GM19438 (cell line): ENCODE results near the gene HNRNPL.
A peak's percentile ranks its signal among the peaks of the same experiment; 100 is the strongest.
"Not testable (repeated sequence)": the region's sequence is repeated elsewhere in the genome, so short reads cannot be mapped to it uniquely, and the experiment has no call there.

Source experiments
- ATAC-seq: cut with Tn5 transposase; IDR thresholded peaks from one replicate; pipeline ENCODE4 v1.9.1; 2021; ENCODE audit warnings: low read depth; ENCODE audit not compliant: unreplicated experiment

Gene HNRNPL

DNA sequence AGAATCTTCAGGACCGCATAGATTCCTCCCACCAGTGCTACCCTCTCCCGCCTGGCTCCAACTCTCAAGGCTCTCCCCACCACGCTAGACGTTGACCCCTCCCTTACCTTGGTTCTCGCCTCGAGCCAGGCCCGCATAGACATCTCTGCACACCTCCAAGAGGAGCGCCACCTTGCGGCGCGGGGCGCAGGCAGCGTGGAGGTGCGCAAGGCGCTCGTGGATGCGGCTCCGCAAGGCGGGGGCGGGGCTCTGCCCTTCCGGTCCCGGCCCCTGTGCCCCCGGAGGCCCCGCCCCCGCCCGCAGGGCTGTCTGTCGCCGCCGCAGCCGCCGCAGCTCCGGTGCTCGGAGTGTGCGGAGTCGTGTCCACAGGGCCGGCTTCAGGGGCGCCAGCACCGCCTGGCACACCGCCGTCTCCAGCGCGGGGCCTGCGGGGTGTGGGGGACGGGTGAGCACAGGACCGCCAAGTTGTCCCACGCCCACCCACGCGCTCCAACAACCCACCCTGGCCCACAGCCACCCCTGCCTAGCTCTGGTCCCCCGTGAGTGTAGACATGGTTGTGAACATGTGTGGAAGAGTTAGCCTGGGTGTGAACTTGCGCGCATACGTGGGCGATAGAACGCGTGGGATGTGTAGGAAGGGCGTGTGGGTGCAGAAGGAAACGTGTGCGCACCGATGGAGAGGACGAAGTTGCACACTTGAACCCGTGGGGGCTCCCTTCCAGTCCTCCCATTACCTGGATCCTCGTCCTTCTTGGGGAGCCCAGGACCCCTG lies 20.2 kb upstream of the HNRNPL start:
- peak; percentile 80 for ATAC-seq

DNA sequence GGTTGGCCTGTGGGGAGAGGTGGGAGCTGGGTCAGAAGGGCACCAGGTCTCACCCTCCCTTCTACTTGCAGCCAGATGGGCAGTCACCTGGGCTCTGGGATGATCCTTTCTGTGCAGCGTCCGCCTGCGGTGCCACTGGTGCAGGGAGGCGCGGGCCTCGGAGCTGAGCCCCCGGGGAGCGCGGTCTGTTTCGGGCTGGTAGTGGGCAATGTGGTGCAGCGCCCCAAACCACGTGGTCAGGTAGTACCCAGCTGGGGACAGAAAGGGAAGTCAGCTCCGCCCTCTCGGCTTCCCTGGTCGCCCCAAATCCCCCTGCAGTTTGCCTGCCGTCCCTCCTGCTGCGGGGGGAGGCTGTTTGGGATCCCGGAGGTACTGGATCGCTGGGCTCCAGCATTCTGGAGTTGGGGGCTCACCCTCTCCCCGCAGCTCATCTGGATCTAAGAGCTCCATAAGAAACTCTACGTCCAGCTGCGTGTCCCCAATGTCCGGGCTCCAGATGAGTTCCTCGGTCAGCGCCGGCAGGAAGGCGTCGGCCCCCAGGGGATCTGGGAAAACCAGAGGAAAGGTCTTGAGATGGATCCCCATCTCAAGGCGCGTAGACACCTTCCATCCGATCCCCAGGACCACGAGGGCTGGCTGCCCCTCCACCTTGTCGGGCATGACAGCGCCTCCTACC lies 19.5 kb upstream of the HNRNPL start:
- no peak for ATAC-seq

DNA sequence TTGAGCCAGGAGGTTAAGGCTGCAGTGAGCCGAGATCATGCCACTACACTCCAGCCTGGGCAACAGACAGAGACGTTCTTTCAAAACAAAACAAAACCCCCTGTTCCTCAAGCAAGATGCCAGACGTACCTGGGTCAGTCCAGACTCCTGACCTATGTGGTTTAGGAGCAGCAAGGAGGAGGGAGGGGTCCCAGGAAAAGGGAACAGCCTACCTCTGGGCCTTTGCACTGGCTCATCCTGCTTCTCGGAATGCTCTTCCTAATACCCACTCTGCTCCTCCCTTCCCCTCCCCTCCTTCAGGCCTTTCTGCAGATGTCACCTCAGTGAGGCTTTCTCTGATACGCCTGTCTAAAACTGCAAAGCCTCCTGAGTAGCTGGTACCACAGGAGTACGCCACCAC lies 18.8 kb upstream of the HNRNPL start:
- ATAC-seq = no peak

DNA sequence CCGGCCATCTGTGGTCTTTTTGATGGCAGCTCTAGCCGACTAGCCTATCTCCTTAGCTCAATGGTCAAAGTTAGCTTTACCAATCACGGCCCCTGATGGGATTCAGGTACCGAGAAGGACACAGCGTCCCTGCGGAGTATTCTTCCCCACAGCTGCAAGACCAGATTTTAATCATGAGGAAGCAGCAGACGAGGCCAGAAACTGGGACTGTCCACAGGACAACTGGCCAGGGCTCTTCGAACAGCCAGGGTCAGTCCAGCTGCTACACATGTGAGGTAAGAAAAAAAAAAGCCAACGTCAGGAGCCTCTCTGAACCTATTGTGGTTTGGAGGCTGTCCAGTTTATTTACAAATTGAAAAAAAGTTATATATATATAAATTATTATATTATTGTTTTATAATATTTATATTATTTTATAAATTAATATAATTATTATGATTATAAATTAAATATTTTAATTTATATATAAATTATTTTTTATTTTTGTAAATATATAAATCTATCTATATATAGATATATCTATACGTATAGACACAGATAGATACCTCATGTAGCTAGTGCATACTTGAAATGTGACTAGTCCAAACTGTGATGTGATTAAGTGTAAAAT lies 17.5 kb upstream of the HNRNPL start:
- no peak for ATAC-seq

DNA sequence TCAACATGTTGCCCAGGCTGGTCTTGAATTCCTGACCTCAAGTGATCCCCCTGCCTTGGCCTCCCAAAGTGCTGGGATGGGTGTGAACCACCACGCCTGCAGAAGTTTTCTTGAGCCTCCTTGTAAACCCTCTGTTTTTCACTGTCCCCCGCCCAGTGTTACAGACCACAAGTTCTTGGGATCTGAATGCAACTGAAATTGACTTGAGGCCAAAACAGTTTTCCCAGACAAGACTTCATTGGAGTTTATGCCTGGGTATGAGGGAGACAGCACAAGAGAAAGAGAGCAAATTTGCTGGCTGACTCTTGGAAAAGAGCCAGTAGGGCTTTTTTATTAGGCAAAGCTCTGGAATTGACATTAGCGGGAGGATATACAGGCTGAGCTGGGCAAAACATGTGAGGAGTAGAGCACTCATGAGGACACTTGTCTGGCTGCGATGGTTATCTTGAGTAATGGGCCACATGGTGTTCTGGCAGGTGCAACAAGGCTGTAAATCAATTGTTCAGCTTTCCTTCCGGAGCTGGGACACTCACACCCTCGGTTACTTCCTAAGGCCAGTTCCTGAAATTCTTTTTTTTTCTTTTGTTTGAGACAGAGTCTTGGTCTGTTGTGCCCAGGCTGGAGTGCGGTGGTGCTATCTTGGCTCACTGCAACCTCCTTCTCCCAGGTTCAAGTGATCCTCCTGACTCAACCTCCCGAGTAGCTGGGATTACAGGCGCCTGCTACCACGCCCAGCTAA lies 12.7 kb upstream of the HNRNPL start:
- no peak for ATAC-seq

DNA sequence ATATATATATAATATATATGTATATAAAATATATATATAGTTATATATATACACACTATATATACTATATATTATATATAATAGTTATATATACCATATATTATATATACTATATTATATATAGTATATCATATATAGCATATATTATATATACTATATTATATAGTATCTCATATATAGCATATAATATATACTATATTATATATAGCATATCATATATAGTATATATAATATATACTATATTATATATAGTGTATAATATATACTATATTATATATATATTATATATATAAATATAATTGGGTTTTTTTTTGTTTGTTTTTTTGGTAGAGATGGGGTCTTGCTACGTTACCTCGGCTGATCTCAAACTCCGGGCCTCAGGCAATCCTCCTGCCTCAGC lies 11.6 kb upstream of the HNRNPL start:
- no peak for ATAC-seq

DNA sequence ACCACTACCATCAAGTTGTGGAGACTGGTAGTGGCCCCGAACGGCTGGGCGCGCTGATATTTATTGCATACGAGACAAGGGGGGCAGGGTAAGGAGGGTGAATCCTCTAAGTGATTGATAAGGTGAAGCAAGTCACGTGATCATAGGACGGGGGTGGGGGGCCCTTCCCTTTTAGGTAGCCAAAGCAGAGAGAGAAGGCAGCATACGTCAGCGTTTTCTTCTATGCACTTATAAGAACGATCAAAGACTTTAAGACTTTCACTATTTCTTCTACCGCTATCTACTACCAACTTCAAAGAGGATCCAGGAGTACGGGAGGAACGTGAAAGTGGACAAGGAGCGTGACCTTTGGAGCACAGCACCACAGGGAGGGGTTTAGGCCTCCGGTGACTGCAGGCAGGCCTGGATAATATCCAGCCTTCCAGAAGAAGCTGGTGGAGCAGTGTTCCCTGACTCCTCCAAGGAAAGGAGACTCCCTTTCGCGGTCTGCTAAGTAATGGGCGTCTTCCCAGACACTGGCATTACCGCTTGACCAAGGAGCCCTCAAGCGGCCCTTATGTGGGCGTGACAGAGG lies 9.9 kb upstream of the HNRNPL start:
- not testable (repeated sequence) for ATAC-seq

DNA sequence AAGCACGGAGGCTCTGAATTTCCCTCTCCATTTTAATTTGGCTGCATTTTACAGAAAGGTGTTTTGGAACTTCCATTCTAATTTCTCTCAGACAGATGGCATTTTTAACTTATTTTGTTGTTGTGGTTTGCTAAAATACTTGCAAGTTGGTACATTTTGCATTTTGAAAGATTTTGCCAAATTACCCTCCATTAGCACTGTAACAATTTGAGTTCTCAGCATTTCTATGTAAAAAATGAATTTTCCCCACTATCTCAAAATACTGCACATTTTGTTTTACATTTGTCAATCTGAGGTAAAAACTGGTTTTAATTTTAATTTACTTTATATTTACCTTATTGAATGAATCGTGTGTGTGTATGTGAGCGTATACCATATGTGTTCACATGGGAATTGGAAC lies 7.0 kb upstream of the HNRNPL start:
- no peak for ATAC-seq

DNA sequence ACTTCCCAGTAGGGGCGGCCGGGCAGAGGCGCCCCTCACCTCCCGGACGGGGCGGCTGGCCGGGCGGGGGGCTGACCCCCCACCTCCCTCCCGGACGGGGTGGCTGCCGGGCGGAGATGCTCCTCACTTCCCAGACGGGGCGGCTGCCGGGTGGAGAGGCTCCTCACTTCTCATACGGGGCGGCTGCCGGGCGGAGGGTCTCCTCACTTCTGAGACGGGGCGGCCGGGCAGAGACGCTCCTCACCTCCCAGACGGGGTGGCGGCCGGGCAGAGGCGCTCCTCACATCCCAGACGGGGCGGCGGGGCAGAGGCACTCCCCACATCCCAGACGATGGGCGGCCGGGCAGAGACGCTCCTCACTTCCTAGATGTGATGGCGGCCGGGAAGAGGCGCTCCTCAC lies 6.0 kb upstream of the HNRNPL start:
- not testable (repeated sequence) for ATAC-seq

DNA sequence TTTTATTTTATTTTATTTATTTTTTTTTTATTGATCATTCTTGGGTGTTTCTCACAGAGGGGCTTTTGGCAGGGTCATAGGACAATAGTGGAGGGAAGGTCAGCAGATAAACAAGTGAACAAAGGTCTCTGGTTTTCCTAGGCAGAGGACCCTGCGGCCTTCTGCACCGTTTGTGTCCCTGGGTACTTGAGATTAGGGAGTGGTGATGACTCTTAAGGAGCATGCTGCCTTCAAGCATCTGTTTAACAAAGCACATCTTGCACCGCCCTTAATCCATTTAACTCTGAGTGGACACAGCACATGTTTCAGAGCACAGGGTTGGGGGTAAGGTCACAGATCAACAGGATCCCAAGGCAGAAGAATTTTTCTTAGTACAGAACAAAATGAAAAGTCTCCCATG lies 5.2 kb upstream of the HNRNPL start:
- not testable (repeated sequence) for ATAC-seq

DNA sequence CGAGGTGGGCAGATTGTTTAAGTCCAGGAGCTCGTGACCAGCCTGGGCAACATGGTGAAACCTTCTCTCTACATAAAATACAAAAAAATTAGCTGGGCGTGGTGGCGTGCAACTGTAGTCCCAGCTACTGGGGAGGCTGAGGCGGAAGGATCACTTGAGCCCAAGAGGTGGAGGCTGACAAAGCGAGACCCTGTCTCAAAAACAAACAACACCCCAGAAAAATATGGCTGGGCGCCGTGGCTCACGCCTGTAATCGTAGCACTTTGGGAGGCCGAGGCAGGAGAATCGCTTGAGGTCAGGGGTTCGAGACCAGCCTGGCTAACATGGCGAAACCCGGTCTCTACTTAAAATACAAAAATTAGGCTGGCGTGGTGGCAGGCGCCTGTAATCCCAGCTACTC lies 3.4 kb upstream of the HNRNPL start:
- ATAC-seq = no peak

DNA sequence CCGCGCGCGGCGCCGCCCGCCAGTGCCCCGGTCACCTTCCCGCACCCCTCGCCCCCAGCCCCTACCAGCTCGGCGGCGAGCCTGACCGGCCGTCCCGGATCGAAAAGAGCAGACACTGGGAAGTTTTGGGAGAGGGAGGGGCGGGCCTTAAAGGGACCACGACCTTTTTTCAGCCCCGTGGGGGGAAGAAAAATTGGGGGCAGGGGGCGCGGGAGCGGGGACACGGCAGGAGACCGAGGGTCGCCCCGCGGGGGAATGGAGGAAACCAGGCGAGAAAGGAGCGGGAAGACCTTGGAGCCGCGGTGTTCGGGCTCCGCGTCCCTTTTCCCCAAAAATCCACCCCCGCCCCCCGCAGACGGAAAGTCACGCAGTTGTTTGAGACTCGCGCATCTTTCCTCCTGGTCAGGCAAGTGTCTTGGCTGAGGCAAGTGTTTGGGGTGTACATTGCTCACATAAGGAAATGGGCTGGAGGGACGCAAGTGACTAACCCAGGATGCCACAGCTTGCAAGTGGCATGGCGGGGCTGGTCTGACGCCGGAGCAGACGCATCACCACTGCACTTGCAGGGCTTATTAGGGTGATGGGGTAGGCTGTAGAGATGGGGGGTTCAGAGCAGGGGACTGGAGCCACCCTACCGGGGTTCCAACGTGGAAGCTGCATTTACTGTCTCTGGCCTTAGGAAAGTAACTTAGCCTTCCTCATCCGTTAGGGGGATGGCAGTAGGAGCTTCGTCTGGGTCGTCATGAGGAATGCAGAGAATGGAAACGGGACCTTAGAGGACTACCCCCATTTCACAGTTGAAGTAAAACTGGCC lies 2.7 kb upstream of the HNRNPL start:
- no peak for ATAC-seq

DNA sequence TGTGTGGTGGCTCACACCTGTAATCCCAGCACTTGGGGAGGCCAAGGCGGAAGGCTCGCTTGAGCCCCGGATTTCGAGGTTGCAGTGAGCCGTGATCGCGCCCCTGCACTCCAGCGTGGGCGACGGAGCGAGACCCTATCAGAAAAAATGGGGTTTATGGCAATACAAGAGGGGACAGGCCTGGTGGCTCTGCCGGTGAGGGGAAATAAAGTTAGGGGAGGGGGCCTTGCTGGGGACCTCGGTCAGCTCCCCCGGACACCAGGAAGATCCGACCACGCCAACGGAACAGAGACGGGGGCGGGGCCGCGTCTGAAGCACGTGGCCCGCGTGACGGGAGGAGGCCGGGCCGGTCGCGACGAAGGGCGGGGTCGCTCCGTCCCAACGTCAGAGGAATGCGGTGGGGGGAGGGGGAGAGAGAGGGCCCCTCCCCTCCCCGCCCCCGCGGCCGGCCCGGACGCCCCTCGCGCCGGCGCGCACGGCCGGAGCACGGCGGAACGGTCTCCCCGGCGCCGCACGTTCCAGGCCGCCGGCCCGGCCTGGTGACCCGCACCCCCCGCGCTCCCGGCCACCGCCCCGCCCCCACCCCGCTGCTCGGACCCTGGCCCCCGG lies 1.9 kb upstream of the HNRNPL start:
- ATAC-seq = no peak

DNA sequence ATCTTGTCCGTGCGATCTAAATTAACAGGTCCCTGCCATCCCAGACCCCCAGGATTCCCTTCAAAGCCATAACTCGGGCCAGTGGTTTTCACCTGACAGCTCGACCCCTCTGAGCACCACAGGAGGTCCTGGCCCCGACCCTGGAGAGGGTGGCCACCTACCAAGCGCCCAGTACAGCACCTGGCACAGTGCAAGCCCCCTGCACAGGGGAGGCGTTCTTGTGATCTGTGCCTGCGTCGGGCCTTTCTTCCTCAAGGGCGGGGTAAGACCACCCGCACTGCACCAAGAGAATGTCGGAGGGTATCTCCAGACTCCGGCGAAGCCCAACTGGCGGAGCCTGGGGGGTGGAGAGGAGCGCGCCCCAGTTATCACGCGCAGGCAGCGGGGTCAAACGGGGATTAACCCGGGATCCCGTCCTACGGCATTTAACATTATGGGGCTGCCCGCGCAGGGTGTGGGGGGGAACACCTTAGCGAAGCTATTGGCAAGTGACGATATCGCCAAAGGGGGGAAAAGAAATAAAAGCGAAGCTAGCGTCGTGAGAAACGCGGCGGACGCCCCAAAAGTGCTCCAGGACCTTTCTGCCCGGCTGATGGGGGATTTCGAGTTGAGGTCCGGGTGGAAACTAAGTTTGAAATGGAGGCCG lies 1.3 kb upstream of the HNRNPL start:
- ATAC-seq = no peak

DNA sequence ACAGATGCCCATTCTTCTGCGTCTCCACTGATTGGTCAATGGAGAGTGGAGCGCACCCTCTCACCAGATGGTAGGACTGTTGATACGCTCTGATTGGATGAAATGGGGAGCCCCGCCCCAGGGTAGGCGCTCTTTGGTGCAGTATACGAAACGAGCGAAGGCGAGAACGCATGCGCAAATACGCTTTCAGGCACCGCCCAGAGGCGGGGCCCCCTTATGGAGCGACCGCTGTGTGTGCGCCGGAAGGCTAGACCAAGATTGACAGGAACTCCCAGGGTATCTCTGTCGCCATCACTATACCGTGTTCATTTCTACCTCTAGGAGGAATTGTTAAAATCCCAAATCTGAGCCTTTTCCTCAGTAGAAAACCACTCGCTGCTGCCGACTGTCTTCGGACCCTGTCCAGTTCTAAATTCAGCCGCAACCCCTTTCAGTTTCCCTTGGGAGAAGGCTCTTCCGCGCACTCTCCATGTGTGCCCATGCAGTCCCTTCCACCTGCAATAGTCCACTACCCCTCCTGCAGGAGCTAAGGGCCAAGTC lies 720 bp upstream of the HNRNPL start:
- ATAC-seq = peak; percentile 67

DNA sequence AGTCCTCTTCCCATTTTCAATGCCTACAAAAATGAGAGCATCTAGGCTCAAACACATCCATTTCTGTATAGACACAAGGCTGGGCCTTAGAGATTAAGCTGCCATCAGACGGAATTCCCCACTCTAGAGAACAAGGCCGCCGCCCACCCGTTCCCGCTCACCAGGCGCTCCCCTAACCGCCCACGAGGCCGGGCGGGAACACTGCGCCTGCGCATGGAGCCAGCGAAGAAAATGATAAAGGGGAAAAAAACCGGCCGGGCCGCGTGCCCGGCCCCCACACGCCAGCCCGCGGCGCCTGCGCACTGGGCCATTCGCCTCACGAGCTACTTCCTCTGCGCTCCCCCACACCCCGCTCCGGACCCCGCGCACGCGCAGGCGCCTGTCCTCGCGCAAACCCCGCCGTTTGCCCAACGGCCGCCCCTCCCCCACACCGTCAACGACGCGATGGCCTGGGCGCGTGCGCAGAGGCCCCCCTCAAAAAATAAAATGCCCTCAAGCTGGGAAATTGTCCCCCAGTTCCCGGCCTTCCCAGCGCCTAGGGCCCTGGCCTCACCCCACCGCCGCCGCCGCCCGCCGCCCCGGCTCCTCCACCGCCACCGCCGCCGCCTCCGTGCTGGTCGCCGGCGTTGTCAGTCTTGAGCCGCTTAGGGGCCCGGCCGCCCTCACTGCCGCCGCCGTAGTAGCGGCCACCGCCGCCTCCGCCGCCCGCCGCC lies 483 bp downstream of the HNRNPL start:
- peak; percentile 4 for ATAC-seq

DNA sequence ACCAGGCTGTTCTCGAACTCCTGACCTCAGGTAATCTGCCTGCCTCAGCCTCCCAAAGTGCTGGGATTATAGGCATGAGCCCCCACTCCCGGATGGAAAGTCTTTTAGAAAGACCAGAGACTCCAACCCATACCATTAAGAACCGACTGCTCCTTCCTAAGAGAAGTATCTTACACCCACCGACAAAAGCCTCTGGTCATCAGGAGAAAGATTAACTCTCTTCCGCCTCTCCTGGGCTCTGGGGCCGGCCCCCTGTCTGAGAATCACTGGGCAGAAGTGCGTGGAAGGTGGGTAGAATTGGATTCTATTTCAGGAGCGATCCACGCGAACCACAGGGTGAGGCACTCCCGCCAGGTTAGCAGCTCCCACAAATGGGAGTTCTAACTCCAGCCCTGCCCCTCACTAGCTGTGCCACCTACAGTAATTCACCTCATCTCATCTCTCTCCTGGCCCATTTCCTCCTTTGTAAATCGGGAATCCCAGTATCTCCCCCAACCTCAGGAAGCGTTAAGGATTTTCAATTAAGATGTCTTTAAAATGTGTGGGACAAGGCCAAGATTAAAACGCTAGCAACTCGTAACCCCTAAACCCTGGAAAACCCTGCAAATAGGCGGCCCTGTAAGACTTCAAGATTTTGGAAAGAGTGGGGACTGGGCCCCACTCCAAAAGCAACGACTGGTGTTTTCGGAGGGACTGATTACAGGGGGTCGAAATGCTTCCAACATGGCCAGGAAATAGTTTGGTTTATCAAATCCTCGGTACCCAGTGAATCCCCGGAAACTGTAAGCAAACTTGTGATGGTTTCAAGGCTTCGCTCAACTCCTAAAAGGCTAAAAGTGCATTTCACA lies 1.3 kb downstream of the HNRNPL start:
- no peak for ATAC-seq
